Mesenchymal stem cell (in vitro differentiated cells and primary cell): ENCODE results near the gene ERFE.

ENCODE experiments used
- DNase-seq: peaks from one replicate; pipeline ENCODE4 v3.0.0-alpha.2; 2013
- H2AFZ ChIP-seq: one replicate; pipeline ENCODE4 v1.6.1; 2013; ENCODE audit warnings: low read depth, mild to moderate bottlenecking, control low read depth, inconsistent platforms, low read length, moderate library complexity
- H2AK5ac ChIP-seq: 2 replicates; pipeline ENCODE4 v1.6.1; 2013; ENCODE audit warnings: low read length, moderate library complexity, mild to moderate bottlenecking, inconsistent platforms; ENCODE audit not compliant: severe bottlenecking
- H2BK120ac ChIP-seq: one replicate; pipeline ENCODE4 v1.6.1; 2013; ENCODE audit warnings: low read depth, mild to moderate bottlenecking, inconsistent platforms, low read length, moderate library complexity
- H2BK12ac ChIP-seq, 2 experiments: one replicate each; pipeline ENCODE4 v1.6.1; 2013; ENCODE audit warnings: inconsistent platforms in 2 of 2, low read length in 2 of 2, mild to moderate bottlenecking in 2 of 2, moderate library complexity in 2 of 2, control low read depth in 1 of 2
- H2BK15ac ChIP-seq: one replicate; pipeline ENCODE4 v1.6.1; 2013; ENCODE audit warnings: mild to moderate bottlenecking, low read depth, inconsistent platforms; ENCODE audit not compliant: poor library complexity, severe bottlenecking
- H2BK5ac ChIP-seq: 2 replicates; pipeline ENCODE4 v1.6.1; 2013; ENCODE audit warnings: low read depth, mild to moderate bottlenecking, low read length, control low read depth, inconsistent platforms; ENCODE audit not compliant: poor library complexity, severe bottlenecking
- H3K14ac ChIP-seq, 2 experiments: one replicate each; pipeline ENCODE4 v1.6.1; 2013; ENCODE audit warnings: inconsistent platforms in 2 of 2, low read length in 2 of 2, control low read depth in 1 of 2, mild to moderate bottlenecking in 1 of 2, moderate library complexity in 1 of 2
- H3K18ac ChIP-seq, 2 experiments: one replicate each; pipeline ENCODE4 v1.6.1; 2013; ENCODE audit warnings: inconsistent platforms in 2 of 2, low read length in 2 of 2, control low read depth in 1 of 2, low read depth in 1 of 2, mild to moderate bottlenecking in 1 of 2
- H3K23ac ChIP-seq, 2 experiments: one replicate each; pipeline ENCODE4 v1.6.1; 2013; ENCODE audit warnings: inconsistent platforms in 2 of 2, low read length in 2 of 2, mild to moderate bottlenecking in 2 of 2, moderate library complexity in 2 of 2, control low read depth in 1 of 2
- H3K27ac ChIP-seq: 2 replicates; pipeline ENCODE4 v1.5.1; 2013; ENCODE audit warnings: mild to moderate bottlenecking, moderate library complexity, low read length, control low read depth, inconsistent platforms; ENCODE audit not compliant: poor library complexity, severe bottlenecking
- H3K27me3 ChIP-seq, 2 experiments: 2 replicates each; pipeline versions ENCODE4 v1.6.1 to v1.7.0; 2013; ENCODE audit warnings: low read length in 2 of 2, mild to moderate bottlenecking in 2 of 2, moderate library complexity in 2 of 2, control low read depth in 1 of 2, inconsistent platforms in 1 of 2; ENCODE audit not compliant: control insufficient read depth in 1 of 2, insufficient read depth in 1 of 2
- H3K36me3 ChIP-seq, 2 experiments: 2 replicates each; pipeline versions ENCODE4 v1.6.1 to v1.7.0; 2013; ENCODE audit warnings: low read length in 2 of 2, control low read depth in 1 of 2, inconsistent platforms in 1 of 2, low read depth in 1 of 2, mild to moderate bottlenecking in 1 of 2; ENCODE audit not compliant: insufficient read depth in 2 of 2, control insufficient read depth in 1 of 2
- H3K4ac ChIP-seq, 2 experiments: one replicate each; pipeline ENCODE4 v1.6.1; 2013; ENCODE audit warnings: inconsistent platforms in 2 of 2, low read length in 2 of 2, mild to moderate bottlenecking in 2 of 2, moderate library complexity in 2 of 2, control low read depth in 1 of 2, low read depth in 1 of 2
- H3K4me1 ChIP-seq: 2 replicates; pipeline ENCODE4 v1.6.1; 2013; ENCODE audit warnings: low read depth, low read length, control low read depth; ENCODE audit not compliant: control insufficient read depth, insufficient read depth
- H3K4me2 ChIP-seq: 2 replicates; pipeline ENCODE4 v1.6.1; 2013; ENCODE audit warnings: low read length, mild to moderate bottlenecking, inconsistent platforms; ENCODE audit not compliant: poor library complexity, severe bottlenecking
- H3K4me3 ChIP-seq, 2 experiments: 2 replicates each; pipeline versions ENCODE4 v1.5.1 to v1.7.0; 2013; ENCODE audit warnings: low read length in 2 of 2, mild to moderate bottlenecking in 2 of 2, control low read depth in 1 of 2, low read depth in 1 of 2; ENCODE audit not compliant: insufficient read depth in 1 of 2
- H3K79me1 ChIP-seq: replicated peaks from 2 replicates; pipeline ENCODE4 v1.6.1; 2013; ENCODE audit warnings: mild to moderate bottlenecking, control low read depth, low read length, inconsistent platforms; ENCODE audit not compliant: poor library complexity, severe bottlenecking
- H3K9ac ChIP-seq: 2 replicates; pipeline ENCODE4 v1.7.0; 2013; ENCODE audit warnings: mild to moderate bottlenecking, low read length, moderate library complexity
- H3K9me3 ChIP-seq: 2 replicates; pipeline ENCODE4 v1.7.0; 2013; ENCODE audit warnings: mild to moderate bottlenecking, low read length; ENCODE audit not compliant: control insufficient read depth
- H4K8ac ChIP-seq: one replicate; pipeline ENCODE4 v1.6.1; 2013; ENCODE audit warnings: inconsistent platforms, mild to moderate bottlenecking, low read length, moderate library complexity
- H4K91ac ChIP-seq: one replicate; pipeline ENCODE4 v1.6.1; 2013; ENCODE audit warnings: mild to moderate bottlenecking, low read length, inconsistent platforms
- WGBS: methylation state at CpG from one replicate; pipeline ENCODE4 v1.1.7; 2013; ENCODE audit warnings: mixed read lengths; 5-methylcytosine and 5-hydroxymethylcytosine counted together

ERFE gene

GRCh38 chr2:238162251-238162845, 3.6 kb downstream of the ERFE start:
- H3K27ac ChIP-seq, result no peak overlapping the region
- H2AK5ac ChIP-seq, result peak overlapping the region; percentile 10
- peaks cover 0 to 18% of the 10 kb centered on the region in 2 experiments for H3K27me3 ChIP-seq
- no peak for DNase-seq
- H4K91ac ChIP-seq, result no peak overlapping the region
- 89% methylated on average over 14 of the region's 14 CpGs for whole genome bisulfite sequencing
- H3K4me3 ChIP-seq, result no peak overlapping the region
- H3K36me3 ChIP-seq, result peaks cover under 1 to 19% of the 10 kb centered on the region in 2 experiments
- H3K4me2 ChIP-seq, result no peak overlapping the region
- no peaks in the 10 kb centered on the region for H3K9me3 ChIP-seq
- H4K8ac ChIP-seq, result no peak overlapping the region
- no peak overlapping the region for H3K23ac ChIP-seq
- H2AFZ ChIP-seq, result no peak overlapping the region
- no peak overlapping the region for H3K4ac ChIP-seq
- peaks cover 3% of the 10 kb centered on the region for H3K79me1 ChIP-seq
- no peak overlapping the region for H2BK12ac ChIP-seq
- no peak overlapping the region for H3K18ac ChIP-seq
- no peak overlapping the region for H3K9ac ChIP-seq
- H3K14ac ChIP-seq, result no peak overlapping the region
- H2BK15ac ChIP-seq, result no peak overlapping the region
- H2BK5ac ChIP-seq, result no peak overlapping the region
- H3K4me1 ChIP-seq, result peaks cover 60% of the 10 kb centered on the region
- H2BK120ac ChIP-seq, result no peak overlapping the region

GRCh38 chr2:238162846-238163441, 4.2 kb downstream of the ERFE start:
- Histone ChIP-seq H3K4me3 (peak overlapping the region in 1 of 2 experiments; percentile 53), H3K14ac (no peak overlapping the region), H3K9ac (peak overlapping the region; percentile 48), H3K9me3 (no peaks in the 10 kb centered on the region), H2AFZ (peak overlapping the region; percentile 15), H4K91ac (no peak overlapping the region), H2BK12ac (no peak overlapping the region), H2AK5ac (no peak overlapping the region), H3K23ac (no peak overlapping the region), H2BK5ac (no peak overlapping the region), H3K79me1 (peaks cover 3% of the 10 kb centered on the region), H2BK15ac (no peak overlapping the region), H3K27ac (no peak overlapping the region), H3K36me3 (peaks cover 5 to 25% of the 10 kb centered on the region in 2 experiments), H3K4me2 (peak overlapping the region; percentile 96), H3K4me1 (peaks cover 60% of the 10 kb centered on the region), H3K27me3 (peaks cover 0 to 17% of the 10 kb centered on the region in 2 experiments), H2BK120ac (no peak overlapping the region), H3K4ac (no peak overlapping the region), H4K8ac (no peak overlapping the region), H3K18ac (no peak overlapping the region)
- peak; percentile 32 for DNase-seq
- 62% methylated on average over 14 of the region's 15 CpGs for WGBS

GRCh38 chr2:238163481-238164198, 4.9 kb downstream of the ERFE start:
- Histone ChIP-seq H3K4me2 (peak overlapping the region; percentile 96), H2BK5ac (no peak overlapping the region), H3K4ac (no peak overlapping the region), H3K9ac (peak overlapping the region; percentile 48), H3K36me3 (peaks cover 12 to 31% of the 10 kb centered on the region in 2 experiments), H3K79me1 (peaks cover 3% of the 10 kb centered on the region), H3K9me3 (no peaks in the 10 kb centered on the region), H2BK15ac (no peak overlapping the region), H2BK12ac (no peak overlapping the region), H2AK5ac (no peak overlapping the region), H3K4me1 (peaks cover 59% of the 10 kb centered on the region), H3K14ac (no peak overlapping the region), H4K8ac (no peak overlapping the region), H3K18ac (peak overlapping the region in 1 of 2 experiments; percentile 29), H2BK120ac (peak overlapping the region; percentile 22), H3K27me3 (peaks cover 0 to 11% of the 10 kb centered on the region in 2 experiments), H4K91ac (no peak overlapping the region), H2AFZ (peak overlapping the region; percentile 7), H3K27ac (no peak overlapping the region), H3K23ac (peak overlapping the region in 1 of 2 experiments; percentile 59), H3K4me3 (peak overlapping the region; percentile 47 to 53)
- no peak for DNase-seq
- WGBS, result 4% methylated on average over 70 of the region's 95 CpGs

- Histone ChIP-seq H3K27ac (no peak overlapping the region), H3K27me3 (peaks cover 0 to 11% of the 10 kb centered on the region in 2 experiments), H3K4me2 (no peak overlapping the region), H2BK15ac (peak overlapping the region; percentile 32), H2BK12ac (no peak overlapping the region), H3K4ac (no peak overlapping the region), H4K8ac (no peak overlapping the region), H3K79me1 (peaks cover 3% of the 10 kb centered on the region), H3K4me1 (peaks cover 59% of the 10 kb centered on the region), H2BK5ac (no peak overlapping the region), H4K91ac (no peak overlapping the region), H3K14ac (no peak overlapping the region), H2AK5ac (peak overlapping the region; percentile 42), H2BK120ac (no peak overlapping the region), H3K23ac (no peak overlapping the region), H3K36me3 (peaks cover 18 to 31% of the 10 kb centered on the region in 2 experiments), H3K9ac (no peak overlapping the region), H3K18ac (no peak overlapping the region), H3K4me3 (no peak overlapping the region), H2AFZ (no peak overlapping the region), H3K9me3 (no peaks in the 10 kb centered on the region)
- DNase-seq, result no peak
- 93% methylated on average over 8 of the region's 8 CpGs for WGBS
These were observed 6.1 kb downstream of the ERFE start for GRCh38 chr2:238164906-238165287.
